Peyer's patch (tissue), 4 donors: ENCODE measurements around the gene FKBP8.
A peak's percentile ranks its signal among the peaks of the same experiment; 100 is the strongest.

ENCODE experiments used
- CTCF ChIP-seq, 6 experiments: fragments of 450-650 bp in 4 of 6; fragments of 200-600 bp in 2 of 6; sonication (generic) in 1 of 6; IDR thresholded peaks; one replicate each; pipeline ENCODE4 v1.5.1; 2017 to 2019; ENCODE audit warnings: antibody characterized with exemption in 6 of 6, mild to moderate bottlenecking in 3 of 6, moderate library complexity in 1 of 6
- POLR2A ChIP-seq, 2 donors: fragments of 450-650 bp; IDR thresholded peaks; one replicate each; pipeline ENCODE4 v1.5.1; 2017; ENCODE audit warnings: antibody characterized with exemption in 2 of 2, mild to moderate bottlenecking in 2 of 2, moderate library complexity in 2 of 2

DNA sequence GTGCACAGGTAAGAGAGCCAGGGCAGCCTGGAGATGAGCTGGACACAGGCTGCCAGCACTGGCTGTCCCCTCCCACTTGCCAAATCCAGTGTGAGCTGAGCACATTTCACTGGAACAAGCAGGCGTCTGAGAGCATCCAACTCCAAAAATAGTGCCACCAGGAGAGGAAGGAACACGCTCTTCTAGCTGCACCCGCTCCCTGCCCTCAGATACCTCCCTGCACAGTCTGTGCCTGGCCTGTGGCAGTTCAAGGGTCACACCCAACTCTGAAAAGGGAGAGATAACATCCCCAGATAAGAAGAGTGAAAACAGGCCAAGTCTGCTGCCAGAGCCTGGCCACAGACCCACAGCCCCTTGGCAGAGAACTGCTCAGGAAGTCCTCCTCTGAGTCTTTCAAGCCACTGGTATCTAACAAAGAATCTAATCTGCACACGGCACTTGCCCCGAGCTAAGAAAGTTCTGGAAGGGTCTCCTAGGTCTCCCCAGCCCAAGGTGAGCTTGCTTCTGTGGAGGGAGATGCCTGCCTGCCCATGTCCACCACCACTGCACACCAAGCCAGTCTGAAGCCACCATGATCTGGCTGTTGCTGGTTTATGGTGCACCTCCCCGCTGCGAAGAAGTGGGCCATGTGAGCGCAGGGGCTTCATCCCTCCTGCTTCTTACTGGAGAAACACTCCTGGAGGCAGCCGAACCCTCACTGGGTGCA is 36.2 kb downstream of the FKBP8 start:
- peak in 1 of 2 donors; percentile 25 for TF ChIP-seq POLR2A (IDR thresholded peaks at IDR 0.05)
- TF ChIP-seq CTCF (IDR thresholded peaks at IDR 0.05): no peak
